Right atrium auricular region (tissue), 2 donors: ENCODE results near the gene PLEKHH2. TPM values are rescaled to one million over a fixed set of nuclear protein-coding genes. Genes with fewer than 3 reads are reported as not detected.

Source experiments
- DNase-seq: peaks from one replicate; pipeline ENCODE4 v3.0.0-alpha.2; 2019; ENCODE audit warnings: low spot score
- H3K27ac ChIP-seq, 2 donors: fragments of 200-600 bp; sonication (generic); 1 replicate in 1 of 2; 2 replicates in 1 of 2; pipeline ENCODE4 v1.5.1; 2016 to 2019
- H3K27me3 ChIP-seq, 2 donors: fragments of 200-600 bp; sonication (generic); one replicate each; pipeline versions ENCODE4 v1.5.1 to v1.6.0; 2017 to 2019
- H3K36me3 ChIP-seq: fragments of 200-600 bp; sonication (generic); one replicate; pipeline ENCODE4 v1.5.1; 2016
- H3K4me1 ChIP-seq, 2 donors: fragments of 200-600 bp; sonication (generic); one replicate each; pipeline versions ENCODE4 v1.5.1 to v1.6.0; 2017 to 2019
- H3K4me3 ChIP-seq, 2 donors: fragments of 200-600 bp; sonication (generic); 1 replicate in 1 of 2; 2 replicates in 1 of 2; pipeline ENCODE4 v1.5.1; 2017 to 2019; ENCODE audit warnings: mild to moderate bottlenecking in 1 of 2, moderate library complexity in 1 of 2
- H3K9me3 ChIP-seq, 2 donors: fragments of 200-600 bp; sonication (generic); one replicate each; pipeline ENCODE4 v1.5.1; 2019
- total RNA-seq, 2 donors: library from RNA; depleted of rRNA; stranded (reverse); fragments of >200 nt; gene quantifications; one replicate each; pipeline ENCODE4 v1.1.0, GENCODE V29; 2016
- TF ChIP-seq, protein P1 (sequence below), 2 donors: fragments of 200-600 bp; sonication (generic); IDR thresholded peaks; one replicate each; pipeline ENCODE4 v1.5.1; 2019; ENCODE audit warnings: antibody characterized with exemption in 2 of 2

The PLEKHH2 gene
- total RNA-seq, 2 donors from 2014 or later: 4.7 to 4.8 TPM

DNA sequence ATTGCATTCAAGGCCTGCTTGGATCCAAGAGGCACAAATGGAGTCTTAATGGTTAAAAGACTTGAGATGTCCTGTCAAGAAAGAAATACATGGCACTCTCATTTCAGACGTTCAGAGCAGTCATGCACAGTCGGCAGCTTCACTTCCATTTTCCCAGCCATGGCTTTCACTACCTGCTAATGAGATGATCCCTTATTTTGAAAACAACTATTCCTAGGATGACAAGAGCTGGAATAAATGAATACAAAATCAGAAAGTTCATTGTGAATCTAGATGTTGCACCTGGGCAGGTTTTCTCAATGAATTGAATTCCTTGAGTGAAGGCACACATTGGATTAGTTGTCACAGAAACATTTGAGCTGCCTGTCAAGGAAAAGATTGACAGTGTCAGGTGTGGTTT is 175.9 kb downstream of the PLEKHH2 start:
- H3K4me1 ChIP-seq: no peaks in the 10 kb centered on the region
- no peaks in the 10 kb centered on the region for H3K9me3 ChIP-seq
- no peaks in the 10 kb centered on the region for H3K27me3 ChIP-seq
- DNase-seq: no peak
- no peak overlapping the region for H3K27ac ChIP-seq
- peaks cover 23% of the 10 kb centered on the region for H3K36me3 ChIP-seq
- no peak overlapping the region for H3K4me3 ChIP-seq
- TF ChIP-seq, protein P1, sequence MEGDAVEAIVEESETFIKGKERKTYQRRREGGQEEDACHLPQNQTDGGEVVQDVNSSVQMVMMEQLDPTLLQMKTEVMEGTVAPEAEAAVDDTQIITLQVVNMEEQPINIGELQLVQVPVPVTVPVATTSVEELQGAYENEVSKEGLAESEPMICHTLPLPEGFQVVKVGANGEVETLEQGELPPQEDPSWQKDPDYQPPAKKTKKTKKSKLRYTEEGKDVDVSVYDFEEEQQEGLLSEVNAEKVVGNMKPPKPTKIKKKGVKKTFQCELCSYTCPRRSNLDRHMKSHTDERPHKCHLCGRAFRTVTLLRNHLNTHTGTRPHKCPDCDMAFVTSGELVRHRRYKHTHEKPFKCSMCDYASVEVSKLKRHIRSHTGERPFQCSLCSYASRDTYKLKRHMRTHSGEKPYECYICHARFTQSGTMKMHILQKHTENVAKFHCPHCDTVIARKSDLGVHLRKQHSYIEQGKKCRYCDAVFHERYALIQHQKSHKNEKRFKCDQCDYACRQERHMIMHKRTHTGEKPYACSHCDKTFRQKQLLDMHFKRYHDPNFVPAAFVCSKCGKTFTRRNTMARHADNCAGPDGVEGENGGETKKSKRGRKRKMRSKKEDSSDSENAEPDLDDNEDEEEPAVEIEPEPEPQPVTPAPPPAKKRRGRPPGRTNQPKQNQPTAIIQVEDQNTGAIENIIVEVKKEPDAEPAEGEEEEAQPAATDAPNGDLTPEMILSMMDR (IDR thresholded peaks at IDR 0.05): no peak

GRCh38 chr2:43814711-43815110 is 177.7 kb downstream of the PLEKHH2 start:
- Histone ChIP-seq H3K4me1 (no peaks in the 10 kb centered on the region), H3K9me3 (no peaks in the 10 kb centered on the region), H3K36me3 (peaks cover 9% of the 10 kb centered on the region), H3K27ac (no peak overlapping the region), H3K4me3 (no peak overlapping the region), H3K27me3 (no peaks in the 10 kb centered on the region)
- TF ChIP-seq, protein P1 (IDR thresholded peaks at IDR 0.05): no peak
- DNase-seq: no peak

Other genes with a start within 250 kb of the PLEKHH2 start
- gene THADA, start 41.2 kb upstream of the PLEKHH2 start, total RNA-seq: 10 to 100 TPM; 14.5 to 16.1 TPM
- 1 to 10 TPM in 1 of 2 donors, under 1 TPM in 1; 0.98 to 2.1 TPM for gene C1GALT1C1L, start 39.2 kb downstream of the PLEKHH2 start, total RNA-seq
- 10 to 100 TPM; 10.9 to 16.4 TPM for gene DYNC2LI1, start 136.8 kb downstream of the PLEKHH2 start, total RNA-seq
- gene ABCG5, start 201.6 kb downstream of the PLEKHH2 start, total RNA-seq: not detected
- gene ABCG8, start 201.7 kb downstream of the PLEKHH2 start, total RNA-seq: not detected